Lower lobe of right lung (tissue), 2 donors: ENCODE results near the gene C1orf116. TPM values are rescaled to one million over a fixed set of nuclear protein-coding genes. Genes with fewer than 3 reads are reported as not detected.

Experiments
- ATAC-seq, 2 donors: fragments of 200-7000 bp; cut with Tn5 transposase; one replicate each; pipeline ENCODE4 v1.9.1; 2020 to 2022; ENCODE audit warnings: mild to moderate bottlenecking in 2 of 2, moderate library complexity in 2 of 2
- DNase-seq: peaks from one replicate; pipeline ENCODE4 v3.0.0-alpha.2; 2020
- H3K27ac ChIP-seq: fragments of 200-600 bp; one replicate; pipeline ENCODE4 v1.8.0; 2022
- H3K27me3 ChIP-seq: fragments of 200-600 bp; one replicate; pipeline ENCODE4 v1.8.0; 2022; ENCODE audit warnings: low read depth
- H3K36me3 ChIP-seq: fragments of 200-600 bp; one replicate; pipeline ENCODE4 v1.8.0; 2022; ENCODE audit warnings: mild to moderate bottlenecking
- H3K4me1 ChIP-seq: fragments of 200-600 bp; one replicate; pipeline ENCODE4 v1.8.0; 2022
- H3K4me3 ChIP-seq: fragments of 200-600 bp; one replicate; pipeline ENCODE4 v1.8.0; 2022; ENCODE audit warnings: mild to moderate bottlenecking
- H3K9me3 ChIP-seq: fragments of 200-600 bp; one replicate; pipeline ENCODE4 v1.8.0; 2022
- intact Hi-C: fragments of 100-400 bp; cut with DNase I; formaldehyde crosslinking; loops from one replicate; pipeline ENCODE4 v1.11.0; 2022
- total RNA-seq: library from RNA; stranded (reverse); fragmentation: NEBNext Ultra II Directional; extraction: Animal tissue kit (Norgen Biotek cat#: 25700); gene quantifications from one replicate; pipeline ENCODE4 v1.2.1, GENCODE V29; 2021
- TF ChIP-seq, protein P1 (sequence below): fragments of 200-600 bp; IDR thresholded peaks from one replicate; pipeline ENCODE4 v1.8.0; 2022; ENCODE audit warnings: antibody characterized with exemption, mild to moderate bottlenecking
- donor health status: DM: no; HTN: yes; CAD: no; lungs with severe emphysema.

C1orf116 gene
- total RNA-seq, 1 donor from 2014 or later = 123 TPM

DNA sequence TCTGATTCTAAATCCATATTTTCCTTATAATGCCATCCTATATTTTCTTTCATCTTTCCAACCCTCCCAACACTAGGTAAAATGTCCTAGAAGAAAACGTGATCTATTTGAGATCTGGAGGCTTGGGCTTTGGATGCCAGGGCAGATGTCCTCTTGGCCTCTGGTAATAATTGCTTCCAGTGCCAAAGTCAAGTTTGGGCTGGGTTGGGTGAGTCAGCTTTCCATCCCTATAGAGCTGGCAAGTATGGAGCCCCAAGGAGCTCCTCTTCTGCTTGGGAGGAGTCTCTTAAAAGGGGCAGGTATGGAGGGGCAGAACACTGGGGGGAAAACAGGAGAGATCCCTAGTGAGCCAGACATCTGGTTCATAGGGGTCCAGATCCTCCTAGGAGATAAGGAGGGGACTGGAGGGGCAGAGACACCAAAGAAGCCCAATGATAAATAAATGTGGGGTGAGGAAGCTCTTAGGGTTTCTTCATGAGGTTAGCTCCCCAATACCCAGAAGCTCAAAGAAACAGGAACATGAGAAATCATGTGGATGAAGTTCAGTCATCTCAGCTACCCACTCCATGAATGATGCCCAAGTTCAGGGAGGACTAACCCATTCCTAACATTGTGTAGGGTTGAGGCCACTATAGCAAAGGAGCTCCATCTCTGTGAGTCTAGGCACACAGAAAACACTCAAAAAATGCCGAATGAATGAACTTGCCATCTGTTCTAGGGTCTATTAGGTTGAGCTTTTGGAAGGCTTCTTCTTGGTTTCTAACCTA is 3.5 kb downstream of the C1orf116 start:
- H3K27ac ChIP-seq = peak overlapping the region; percentile 85
- no peak for ATAC-seq
- peaks cover 27% of the 10 kb centered on the region for H3K4me1 ChIP-seq
- TF ChIP-seq, protein P1, sequence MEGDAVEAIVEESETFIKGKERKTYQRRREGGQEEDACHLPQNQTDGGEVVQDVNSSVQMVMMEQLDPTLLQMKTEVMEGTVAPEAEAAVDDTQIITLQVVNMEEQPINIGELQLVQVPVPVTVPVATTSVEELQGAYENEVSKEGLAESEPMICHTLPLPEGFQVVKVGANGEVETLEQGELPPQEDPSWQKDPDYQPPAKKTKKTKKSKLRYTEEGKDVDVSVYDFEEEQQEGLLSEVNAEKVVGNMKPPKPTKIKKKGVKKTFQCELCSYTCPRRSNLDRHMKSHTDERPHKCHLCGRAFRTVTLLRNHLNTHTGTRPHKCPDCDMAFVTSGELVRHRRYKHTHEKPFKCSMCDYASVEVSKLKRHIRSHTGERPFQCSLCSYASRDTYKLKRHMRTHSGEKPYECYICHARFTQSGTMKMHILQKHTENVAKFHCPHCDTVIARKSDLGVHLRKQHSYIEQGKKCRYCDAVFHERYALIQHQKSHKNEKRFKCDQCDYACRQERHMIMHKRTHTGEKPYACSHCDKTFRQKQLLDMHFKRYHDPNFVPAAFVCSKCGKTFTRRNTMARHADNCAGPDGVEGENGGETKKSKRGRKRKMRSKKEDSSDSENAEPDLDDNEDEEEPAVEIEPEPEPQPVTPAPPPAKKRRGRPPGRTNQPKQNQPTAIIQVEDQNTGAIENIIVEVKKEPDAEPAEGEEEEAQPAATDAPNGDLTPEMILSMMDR = no peak
- intact Hi-C loops = no loop called here
- H3K9me3 ChIP-seq = no peaks in the 10 kb centered on the region
- peak overlapping the region; percentile 53 for H3K4me3 ChIP-seq
- H3K27me3 ChIP-seq = no peaks in the 10 kb centered on the region
- no peak for DNase-seq
- peaks cover 6% of the 10 kb centered on the region for H3K36me3 ChIP-seq

DNA sequence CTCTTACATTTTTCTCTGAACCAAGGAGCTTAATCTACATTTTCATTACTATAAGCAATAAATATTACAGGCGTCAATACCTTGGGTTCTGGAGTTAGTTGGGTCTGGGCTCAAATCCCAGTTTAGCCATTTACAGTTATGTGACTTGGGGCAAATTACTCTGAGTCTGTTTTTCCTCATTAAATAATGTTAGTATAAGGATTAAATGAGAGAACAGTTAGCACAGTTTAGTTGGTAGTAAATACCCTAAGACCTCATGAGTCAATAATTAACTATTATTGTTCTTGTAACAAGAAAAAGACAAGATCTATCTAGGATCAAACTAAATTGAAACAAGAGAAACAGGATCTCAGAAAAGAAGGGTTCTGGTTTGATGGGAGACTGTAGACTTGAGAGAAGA is 4.6 kb downstream of the C1orf116 start:
- H3K27ac ChIP-seq = peak overlapping the region; percentile 85
- H3K4me3 ChIP-seq = peak overlapping the region; percentile 53
- TF ChIP-seq, protein P1 = no peak
- ATAC-seq = no peak
- H3K27me3 ChIP-seq = no peaks in the 10 kb centered on the region
- no peak for DNase-seq
- H3K9me3 ChIP-seq = no peaks in the 10 kb centered on the region
- H3K36me3 ChIP-seq = peaks cover 6% of the 10 kb centered on the region
- intact Hi-C loops = no loop called here
- peaks cover 38% of the 10 kb centered on the region for H3K4me1 ChIP-seq

DNA sequence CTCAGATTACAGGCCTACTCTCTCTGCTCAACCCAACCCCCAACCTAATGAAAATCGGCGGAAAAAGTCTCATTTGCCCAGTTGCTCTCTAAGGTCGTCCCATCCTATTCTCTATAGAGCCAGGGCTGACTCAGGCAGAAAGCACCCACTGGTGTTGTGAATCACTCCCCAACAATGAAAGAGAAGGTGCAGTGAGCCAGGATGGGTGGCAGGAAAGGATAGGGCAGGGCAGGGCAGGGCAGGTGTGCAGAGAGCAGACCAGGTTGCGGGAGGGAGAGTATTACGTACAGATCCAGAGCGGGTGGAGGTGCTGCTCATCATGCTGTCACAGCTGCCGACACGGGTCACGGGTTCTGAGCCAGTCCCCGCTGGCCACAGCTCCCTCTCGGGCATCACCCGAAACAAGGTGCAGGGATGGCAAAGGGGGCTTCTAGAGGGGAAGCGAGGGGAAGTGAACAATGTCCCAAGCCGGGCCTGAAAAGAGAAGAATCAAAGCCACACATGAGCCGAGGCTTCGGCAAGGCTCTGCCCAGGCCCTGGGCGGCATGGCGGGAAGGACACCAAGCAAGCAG is 5.3 kb downstream of the C1orf116 start:
- Histone ChIP-seq H3K9me3 (no peaks in the 10 kb centered on the region), H3K4me1 (peaks cover 41% of the 10 kb centered on the region), H3K27ac (peak overlapping the region; percentile 85), H3K4me3 (peak overlapping the region; percentile 53), H3K36me3 (peaks cover 6% of the 10 kb centered on the region), H3K27me3 (no peaks in the 10 kb centered on the region)
- ATAC-seq (peak; percentile 49 to 60), DNase-seq (peak; percentile 63)
- TF ChIP-seq, protein P1 = no peak
- intact Hi-C loops = no loop called here

DNA sequence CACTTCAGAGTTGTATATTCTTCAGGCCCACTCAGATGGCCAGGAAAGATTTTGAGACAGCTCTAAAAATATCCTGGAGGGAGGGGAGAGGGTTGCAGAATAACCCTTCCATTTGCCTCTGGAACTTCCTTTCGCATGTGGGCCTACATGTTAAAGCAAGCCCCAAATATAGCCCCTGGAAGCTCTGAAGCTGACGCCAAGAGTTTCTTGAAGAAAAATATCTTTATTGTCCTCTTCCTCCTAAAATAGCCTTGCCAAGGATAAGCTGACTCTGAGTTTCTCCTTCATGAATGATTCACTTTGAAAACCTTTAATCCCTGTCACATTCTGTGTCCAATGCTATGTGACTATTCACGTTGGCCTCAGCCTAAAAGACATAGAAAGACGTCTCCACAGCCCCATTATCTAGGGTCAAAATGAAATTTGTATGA is 6.4 kb downstream of the C1orf116 start:
- Histone ChIP-seq H3K27ac (peak overlapping the region; percentile 85), H3K4me1 (peaks cover 49% of the 10 kb centered on the region), H3K4me3 (peak overlapping the region; percentile 53), H3K9me3 (no peaks in the 10 kb centered on the region), H3K27me3 (no peaks in the 10 kb centered on the region), H3K36me3 (peaks cover 10% of the 10 kb centered on the region)
- no peak for ATAC-seq
- TF ChIP-seq, protein P1 = no peak
- intact Hi-C loops = no loop called here
- no peak for DNase-seq

GRCh38 chr1:207025146-207025880 is 7.2 kb downstream of the C1orf116 start:
- Histone ChIP-seq H3K27me3 (no peaks in the 10 kb centered on the region), H3K27ac (peak overlapping the region; percentile 85), H3K9me3 (no peaks in the 10 kb centered on the region), H3K36me3 (peaks cover 10% of the 10 kb centered on the region), H3K4me1 (peaks cover 57% of the 10 kb centered on the region), H3K4me3 (peak overlapping the region; percentile 17)
- peak; percentile 53 for DNase-seq
- peak; percentile 81 to 84 for ATAC-seq
- TF ChIP-seq, protein P1 = no peak
- intact Hi-C loops = no loop called here
